Stimulated activated CD4-positive, alpha-beta T cell treated with anti-CD3 and anti-CD28 coated beads, Interleukin-4, amount 100 ng/mL, for 4 hours (primary cell): ENCODE measurements around the gene BCL2A1.
A peak's percentile ranks its signal among the peaks of the same experiment; 100 is the strongest.
"Not testable (repeated sequence)": the region's sequence is repeated elsewhere in the genome, so short reads cannot be mapped to it uniquely, and the experiment has no call there.

Experiments used
- DNase-seq, 2 experiments: peaks; one replicate each; pipeline ENCODE4 v3.0.0-alpha.2; 2020

Gene BCL2A1

GRCh38 chr15:79988448-79989117 lies 17.6 kb upstream of the BCL2A1 start:
- DNase-seq = no peak

GRCh38 chr15:79987969-79988368 lies 17.0 kb upstream of the BCL2A1 start:
- DNase-seq = no peak

GRCh38 chr15:79987569-79987955 lies 16.6 kb upstream of the BCL2A1 start:
- no peak for DNase-seq

GRCh38 chr15:79981831-79982455 lies 10.9 kb upstream of the BCL2A1 start:
- no peak for DNase-seq

DNA sequence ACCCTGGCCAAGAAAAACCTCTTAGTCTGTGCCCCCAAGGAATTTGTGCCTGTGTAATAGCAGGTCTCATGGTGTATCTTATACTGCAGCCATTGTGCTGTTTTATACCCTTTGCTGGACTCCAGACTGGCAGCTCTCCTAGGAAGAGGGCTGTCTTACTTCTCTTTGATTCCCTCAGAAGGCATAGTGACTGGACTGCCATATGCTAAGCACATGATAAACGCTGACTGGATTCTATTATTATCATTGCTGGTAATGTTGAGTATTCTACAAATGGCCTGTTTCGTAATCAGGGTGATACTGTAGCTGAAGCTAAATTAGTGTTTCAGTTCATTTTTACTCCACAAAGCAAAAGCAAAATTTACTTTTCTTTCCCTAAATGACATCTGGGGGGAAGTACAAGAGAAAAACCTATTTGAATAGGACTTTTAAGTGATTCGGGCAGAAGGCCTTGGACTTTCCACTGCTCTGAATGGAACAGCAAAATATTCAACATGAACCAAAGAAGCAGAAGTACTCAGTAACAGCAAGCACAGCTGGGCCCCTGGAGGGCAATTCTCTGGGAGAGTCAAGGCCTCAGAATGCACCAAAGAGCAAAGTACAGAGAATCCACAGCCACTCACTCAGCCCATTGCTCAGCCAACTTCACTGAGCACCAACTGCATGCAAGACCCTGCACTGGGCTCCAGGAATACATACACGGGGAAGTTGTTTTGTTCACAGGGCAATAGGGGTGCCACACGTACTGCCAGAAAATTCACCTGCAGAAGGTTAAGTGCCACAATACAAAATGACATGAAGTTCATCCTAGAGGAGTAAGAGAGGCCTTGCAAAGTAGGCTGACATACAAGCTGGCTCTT lies 7.9 kb upstream of the BCL2A1 start:
- DNase-seq = no peak

- DNase-seq = no peak
Observed at GRCh38 chr15:79978260-79978654, 7.3 kb upstream of the BCL2A1 start.

DNA sequence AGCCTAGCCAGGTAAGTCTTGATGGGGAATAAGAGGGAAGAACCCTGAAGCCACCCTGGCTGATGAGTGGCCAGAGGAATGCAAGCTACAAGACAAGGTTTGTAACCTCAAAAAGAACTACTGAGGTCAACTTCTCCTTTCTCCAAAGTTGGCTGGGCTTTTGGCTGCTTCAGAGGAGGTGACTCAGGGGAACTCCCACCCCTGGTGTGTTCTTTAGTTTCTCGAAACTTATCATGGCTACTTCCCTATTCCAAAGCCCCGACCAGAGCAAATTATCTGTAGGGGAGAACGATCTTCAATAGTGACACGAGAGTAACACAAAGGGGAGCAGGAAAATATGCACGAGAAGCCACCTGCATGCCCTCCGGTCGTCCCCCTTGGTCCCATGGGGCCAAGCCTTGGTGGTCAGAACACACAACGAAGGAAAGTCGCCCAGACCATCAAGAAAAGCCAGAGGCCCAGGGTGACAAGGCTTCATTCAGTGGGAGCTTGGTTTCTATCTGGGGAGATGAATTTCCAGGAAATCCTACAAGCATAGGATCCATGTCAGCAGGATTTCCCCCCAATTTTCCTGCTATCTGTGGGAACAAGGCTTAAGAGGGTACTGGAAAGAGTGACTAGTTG lies 6.5 kb upstream of the BCL2A1 start:
- no peak for DNase-seq

DNA sequence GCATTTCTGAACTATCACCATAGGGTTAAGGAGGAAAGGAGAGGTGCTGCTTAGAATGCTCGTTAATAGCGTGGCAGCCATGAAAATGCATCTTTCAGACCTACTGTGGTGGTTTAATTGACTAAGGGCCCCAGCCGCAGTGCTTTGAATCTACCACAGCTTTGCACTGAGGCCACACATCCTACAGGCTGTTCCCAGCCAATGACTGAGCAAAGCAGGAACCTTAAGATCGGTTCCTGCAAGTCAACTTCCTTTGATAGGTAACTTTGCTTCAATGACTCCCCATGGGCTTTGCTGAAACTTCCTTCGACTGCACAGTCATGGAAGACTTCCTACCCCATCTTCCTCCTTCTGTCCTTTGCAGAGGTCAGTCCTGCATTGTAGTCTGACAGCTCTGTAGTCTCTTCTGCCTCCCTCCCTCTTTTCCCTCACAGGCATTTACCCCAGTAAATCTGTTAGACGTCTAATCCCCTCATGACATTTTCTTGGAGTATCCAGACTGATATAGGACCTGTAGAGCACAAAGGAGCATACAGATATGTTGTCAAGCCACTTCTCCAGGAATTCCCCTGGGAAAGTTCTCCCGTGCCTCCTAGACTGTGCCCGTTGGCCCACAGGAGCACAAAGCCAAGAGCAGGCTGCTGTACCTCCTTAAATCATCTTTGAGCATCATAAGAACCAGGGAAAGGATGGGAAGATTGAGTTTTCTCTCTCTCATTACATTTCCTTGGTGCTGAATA lies 2.6 kb upstream of the BCL2A1 start:
- peak in 1 of 2 experiments; percentile 26 for DNase-seq

DNA sequence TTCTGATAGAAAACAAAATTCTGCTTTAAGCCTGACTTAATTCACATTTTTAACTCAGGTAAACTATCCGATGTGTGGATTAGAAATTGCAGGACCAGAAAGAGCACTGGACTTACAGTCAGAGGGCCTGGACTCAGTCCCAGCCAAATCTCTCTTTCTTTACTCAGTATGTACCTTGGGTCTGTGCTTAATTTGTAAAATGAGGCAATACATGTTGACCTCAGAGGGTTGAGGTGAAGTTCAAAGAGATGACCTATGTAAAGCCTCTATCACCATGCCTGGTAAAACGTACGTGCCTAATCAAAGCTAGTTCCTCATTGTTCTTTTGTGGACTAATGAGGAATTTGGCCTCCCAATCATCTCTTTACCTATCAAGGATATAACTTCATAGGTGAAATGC lies 1.9 kb upstream of the BCL2A1 start:
- no peak for DNase-seq

- DNase-seq = no peak
Observed at GRCh38 chr15:79970181-79970580, 815 bp downstream of the BCL2A1 start.

DNA sequence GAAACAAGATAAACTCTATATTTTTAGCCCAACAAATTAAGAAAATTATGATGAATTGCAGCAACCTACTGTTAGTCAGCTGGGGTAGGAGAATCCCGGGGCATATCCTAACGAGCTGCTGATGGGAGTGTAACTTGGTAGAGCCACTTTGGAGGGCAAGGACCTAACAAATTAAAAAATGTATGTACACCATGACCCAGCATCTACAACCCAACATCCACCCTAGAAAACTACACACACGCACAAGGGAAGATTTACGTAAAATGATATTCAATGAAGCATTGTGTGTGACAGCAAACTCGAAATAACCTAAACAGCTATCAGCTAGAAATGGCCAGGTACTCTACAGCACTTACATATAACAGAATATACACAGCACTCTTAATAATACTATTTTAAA lies 1.9 kb downstream of the BCL2A1 start:
- no peak for DNase-seq

GRCh38 chr15:79967298-79968182 lies 3.5 kb downstream of the BCL2A1 start:
- DNase-seq = peak; percentile 7 to 51

DNA sequence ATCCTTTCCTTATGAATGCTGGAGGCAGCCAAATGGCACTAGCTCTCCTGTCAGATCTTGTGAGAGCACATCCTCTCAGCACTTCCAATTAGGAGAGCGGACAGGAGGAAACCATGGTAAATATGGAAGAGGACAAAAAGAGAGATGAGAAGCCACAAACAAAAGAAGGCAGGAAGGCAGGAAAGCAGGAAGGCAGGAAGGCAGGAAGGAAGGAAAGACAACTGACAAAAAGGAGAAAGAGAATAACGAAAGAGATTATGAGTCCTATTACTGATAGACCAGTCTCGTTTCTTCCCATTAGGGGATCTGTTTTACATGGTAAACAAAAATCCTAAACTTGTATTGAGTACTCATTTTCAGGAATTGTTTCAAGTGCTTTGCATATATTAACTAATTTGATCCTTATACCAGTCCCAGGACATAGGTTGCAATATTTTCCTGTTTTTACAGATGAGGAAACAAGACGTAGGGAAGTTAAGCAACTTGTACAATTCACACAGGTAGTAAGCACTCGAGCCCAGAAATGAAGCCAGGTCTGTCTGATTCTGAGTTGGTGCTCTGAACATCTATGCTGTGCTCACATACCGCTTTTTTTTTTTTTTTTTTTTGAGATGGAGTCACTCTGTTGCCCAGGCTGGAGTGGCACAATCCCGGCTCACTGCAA lies 4.2 kb downstream of the BCL2A1 start:
- DNase-seq = no peak

GRCh38 chr15:79965846-79966630 lies 5.0 kb downstream of the BCL2A1 start:
- DNase-seq = no peak

GRCh38 chr15:79964232-79964805 lies 6.7 kb downstream of the BCL2A1 start:
- no peak for DNase-seq

DNA sequence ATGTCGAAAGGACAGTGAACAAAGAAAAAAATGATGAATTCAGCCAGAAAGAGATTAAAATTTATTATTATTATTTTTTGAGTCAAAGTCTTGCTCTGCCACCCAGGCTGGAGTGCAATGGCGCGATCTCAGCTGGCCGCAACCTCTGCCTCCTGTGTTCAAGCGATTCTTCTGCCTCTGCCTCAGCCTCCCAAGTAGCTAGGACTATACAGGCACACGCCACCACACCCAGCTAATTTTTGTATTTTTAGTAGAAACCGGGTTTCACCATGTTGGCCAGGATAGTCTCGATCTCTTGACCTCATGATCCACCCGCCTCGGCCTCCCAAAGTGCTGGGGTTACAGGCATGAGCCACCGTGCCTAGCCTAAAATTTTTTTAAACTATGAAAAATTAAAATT lies 8.1 kb downstream of the BCL2A1 start:
- DNase-seq = not testable (repeated sequence)

- DNase-seq = no peak
Observed at GRCh38 chr15:79962178-79962577, 8.8 kb downstream of the BCL2A1 start.

DNA sequence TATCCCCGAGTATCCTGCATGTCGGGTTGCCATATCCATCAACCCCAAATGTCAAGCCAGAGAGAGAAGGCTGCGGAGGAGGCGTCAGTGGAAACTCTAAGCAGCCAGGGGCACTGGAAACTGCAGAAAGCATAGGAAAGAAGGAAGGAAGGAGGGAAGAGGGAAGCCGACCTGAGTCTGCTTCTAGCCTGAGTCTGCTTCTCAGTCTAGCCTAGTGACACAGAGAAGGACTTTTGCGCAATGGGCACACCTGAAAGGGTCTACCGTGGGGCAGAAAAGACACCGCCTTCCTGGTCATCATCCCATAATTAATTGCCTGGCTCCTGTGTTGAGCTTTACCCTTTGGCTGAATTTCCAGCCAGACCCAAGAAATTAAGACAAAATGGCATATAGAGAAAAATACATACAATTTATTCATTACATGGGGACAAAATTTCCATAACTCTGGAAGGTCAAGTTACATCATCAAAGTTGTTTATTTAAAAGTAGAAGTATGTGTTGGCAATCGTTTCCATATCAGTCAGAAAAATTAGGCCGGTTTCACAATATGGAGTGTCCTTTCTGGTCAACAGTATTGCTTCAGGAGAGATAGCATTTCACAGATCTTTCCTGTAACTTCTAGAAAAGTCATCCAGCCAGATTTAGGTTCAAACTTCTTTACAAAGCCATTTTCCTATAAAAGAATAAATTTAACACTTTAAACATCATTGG lies 10.3 kb downstream of the BCL2A1 start:
- no peak for DNase-seq

GRCh38 chr15:79957741-79958140 lies 13.3 kb downstream of the BCL2A1 start:
- DNase-seq = no peak
